ENCODE results near the gene KDM4F. TPM values are rescaled to one million over a fixed set of nuclear protein-coding genes. Genes with fewer than 3 reads are reported as not detected.
"Not testable (repeated sequence)": the region's sequence is repeated elsewhere in the genome, so short reads cannot be mapped to it uniquely, and the experiment has no call there.

The KDM4F gene
- polyA plus RNA-seq (2013, experiment 1 of 2): not detected
- not detected for polyA plus RNA-seq (2013, experiment 2 of 2)

DNA sequence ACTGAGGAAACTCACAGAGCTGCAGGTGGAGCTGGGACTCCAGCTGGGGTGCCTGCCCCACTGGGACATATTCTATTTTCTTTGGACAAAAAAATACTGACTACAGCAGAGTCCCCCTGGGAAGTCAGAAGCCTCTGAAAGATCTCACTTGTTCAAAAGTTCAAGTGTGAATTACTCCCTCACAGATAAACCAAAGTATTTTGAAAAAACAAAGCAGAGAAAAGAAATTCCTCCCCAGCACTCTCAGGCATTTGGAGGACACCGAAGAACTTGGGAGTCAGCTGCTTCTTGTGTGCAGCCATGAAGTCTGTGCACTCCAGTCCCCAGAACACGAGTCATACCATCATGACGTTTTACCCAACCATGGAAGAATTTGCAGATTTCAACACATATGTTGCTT, at the start of gene KDM4F:
Gene KDM4F, plus strand, starts transcription at position 301 of the 400 bp plus-strand sequence.
- not testable (repeated sequence) for DNase-seq (ENCODE audit: low spot score); H3K9ac ChIP-seq (ENCODE audit: low read depth, low read length, poor library complexity); H3K14ac ChIP-seq (ENCODE audit: low read length); H3K18ac ChIP-seq (ENCODE audit: low read length); H3K79me1 ChIP-seq (ENCODE audit: low read depth, low read length); H4K8ac ChIP-seq (ENCODE audit: low read depth, low read length); H2BK12ac ChIP-seq (ENCODE audit: low read length); H3K9me3 ChIP-seq (replicated peaks in 1 of 2; ENCODE audit: control insufficient read depth in 2 of 2, insufficient read depth in 1 of 2, low read depth in 1 of 2, low read length in 2 of 2); H2BK5ac ChIP-seq (ENCODE audit: low read length); H3K4me1 ChIP-seq (ENCODE audit: control insufficient read depth in 2 of 2, insufficient read depth in 1 of 2, low read depth in 1 of 2, low read length in 2 of 2); H2AK5ac ChIP-seq (ENCODE audit: low read depth, low read length); H2BK15ac ChIP-seq (ENCODE audit: low read length); H2AFZ ChIP-seq (ENCODE audit: low read length); H3K36me3 ChIP-seq (replicated peaks in 1 of 2; ENCODE audit: control insufficient read depth in 2 of 2, insufficient read depth in 2 of 2, low read length in 2 of 2); H3K27ac ChIP-seq (replicated peaks; ENCODE audit: low read length); H4K91ac ChIP-seq (ENCODE audit: low read depth, low read length, poor library complexity); H2BK120ac ChIP-seq (ENCODE audit: low read depth, low read length); H3K4me2 ChIP-seq (ENCODE audit: insufficient read depth, low read length, poor library complexity, severe bottlenecking); H3K23ac ChIP-seq (ENCODE audit: low read depth, low read length, poor library complexity); H3K4ac ChIP-seq (ENCODE audit: low read length)
- Histone ChIP-seq H3K4me3 (ENCODE audit: low read length in 2 of 2) (peak within 1 kb of the TSS in 1 of 2 donors; percentile 32), H3K27me3 (ENCODE audit: control insufficient read depth in 3 of 3, insufficient read depth in 3 of 3, low read depth in 1 of 3, low read length in 3 of 3) (peaks cover 0 to 22% (median 0%) of the 10 kb centered on the region in 3 experiments)
- whole genome bisulfite sequencing, 2 donors (ENCODE audit: extremely low coverage in 2 of 2, insufficient read length in 2 of 2, insufficient replicate concordance in 1 of 2): no CpG with 5 or more reads among the region's 3 CpGs

DNA sequence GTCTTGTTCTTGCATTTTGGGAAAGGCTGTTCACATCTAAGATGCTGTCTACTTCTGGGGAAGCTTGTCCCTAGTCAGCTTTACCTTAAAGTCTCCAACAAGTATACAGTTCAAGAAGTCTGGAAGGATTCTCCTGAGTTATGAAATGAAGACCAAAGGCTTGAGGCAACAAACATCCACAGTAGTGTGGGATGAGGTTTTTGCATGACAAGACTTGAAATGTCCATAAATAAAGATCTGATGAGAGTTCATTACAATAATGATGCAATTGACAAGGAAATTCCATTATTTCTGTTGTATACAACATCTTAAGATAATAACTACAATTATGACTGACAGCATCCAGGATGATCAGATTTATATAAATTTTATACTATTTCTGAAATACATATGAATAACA, 45.5 kb upstream of the KDM4F start:
- no peak overlapping the region for H3K4ac ChIP-seq (ENCODE audit: low read length)
- H2AK5ac ChIP-seq (ENCODE audit: low read depth, low read length): no peak overlapping the region
- H3K4me3 ChIP-seq (ENCODE audit: low read length in 2 of 2): no peak overlapping the region
- H2BK120ac ChIP-seq (ENCODE audit: low read depth, low read length): no peak overlapping the region
- no peak overlapping the region for H2BK15ac ChIP-seq (ENCODE audit: low read length)
- H2AFZ ChIP-seq (ENCODE audit: low read length): no peak overlapping the region
- no peak overlapping the region for H3K23ac ChIP-seq (ENCODE audit: low read depth, low read length, poor library complexity)
- no peak overlapping the region for H2BK5ac ChIP-seq (ENCODE audit: low read length)
- H3K18ac ChIP-seq (ENCODE audit: low read length): no peak overlapping the region
- no peak for DNase-seq (ENCODE audit: low spot score)
- H3K14ac ChIP-seq (ENCODE audit: low read length): no peak overlapping the region
- no peaks in the 10 kb centered on the region for H3K4me1 ChIP-seq (ENCODE audit: control insufficient read depth in 2 of 2, insufficient read depth in 1 of 2, low read depth in 1 of 2, low read length in 2 of 2)
- H3K4me2 ChIP-seq (ENCODE audit: insufficient read depth, low read length, poor library complexity, severe bottlenecking): no peak overlapping the region
- H3K79me1 ChIP-seq (ENCODE audit: low read depth, low read length): no peaks in the 10 kb centered on the region
- H4K8ac ChIP-seq (ENCODE audit: low read depth, low read length): no peak overlapping the region
- no peak overlapping the region for H3K27ac ChIP-seq (replicated peaks; ENCODE audit: low read length)
- peaks cover 1 to 8% of the 10 kb centered on the region in 2 donors for H3K36me3 ChIP-seq (replicated peaks in 1 of 2; ENCODE audit: control insufficient read depth in 2 of 2, insufficient read depth in 2 of 2, low read length in 2 of 2)
- H3K27me3 ChIP-seq (ENCODE audit: control insufficient read depth in 3 of 3, insufficient read depth in 3 of 3, low read depth in 1 of 3, low read length in 3 of 3): peaks cover 0 to 4% (median 0%) of the 10 kb centered on the region in 3 experiments
- no peak overlapping the region for H3K9ac ChIP-seq (ENCODE audit: low read depth, low read length, poor library complexity)
- no peak overlapping the region for H4K91ac ChIP-seq (ENCODE audit: low read depth, low read length, poor library complexity)
- no peaks in the 10 kb centered on the region for H3K9me3 ChIP-seq (replicated peaks in 1 of 2; ENCODE audit: control insufficient read depth in 2 of 2, insufficient read depth in 1 of 2, low read depth in 1 of 2, low read length in 2 of 2)
- H2BK12ac ChIP-seq (ENCODE audit: low read length): no peak overlapping the region

DNA sequence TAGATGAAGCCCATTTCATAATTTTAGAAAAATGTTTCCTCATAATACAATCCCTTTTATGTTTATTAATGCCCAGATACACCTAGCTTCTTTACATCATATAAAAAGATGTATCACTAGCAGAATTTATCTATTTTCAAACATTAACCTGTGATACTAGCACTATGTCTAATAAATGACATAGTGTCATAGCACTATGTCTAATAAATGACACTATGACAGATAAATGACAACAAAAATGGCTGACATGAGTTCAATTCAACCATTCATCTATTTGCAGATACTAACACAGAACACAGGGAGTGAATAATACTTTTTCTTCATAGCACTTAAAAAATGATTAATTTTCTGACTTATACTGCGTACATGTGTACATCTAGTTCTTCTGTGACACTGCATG, 43.6 kb upstream of the KDM4F start:
- Histone ChIP-seq H3K79me1 (ENCODE audit: low read depth, low read length) (no peaks in the 10 kb centered on the region), H3K27me3 (ENCODE audit: control insufficient read depth in 3 of 3, insufficient read depth in 3 of 3, low read depth in 1 of 3, low read length in 3 of 3) (peaks cover 0 to 4% (median 0%) of the 10 kb centered on the region in 3 experiments), H2BK120ac (ENCODE audit: low read depth, low read length) (no peak overlapping the region), H3K27ac (replicated peaks; ENCODE audit: low read length) (no peak overlapping the region), H3K9me3 (replicated peaks in 1 of 2; ENCODE audit: control insufficient read depth in 2 of 2, insufficient read depth in 1 of 2, low read depth in 1 of 2, low read length in 2 of 2) (no peaks in the 10 kb centered on the region), H2BK5ac (ENCODE audit: low read length) (no peak overlapping the region), H4K8ac (ENCODE audit: low read depth, low read length) (no peak overlapping the region), H4K91ac (ENCODE audit: low read depth, low read length, poor library complexity) (no peak overlapping the region), H2BK12ac (ENCODE audit: low read length) (no peak overlapping the region), H3K18ac (ENCODE audit: low read length) (no peak overlapping the region), H2AFZ (ENCODE audit: low read length) (no peak overlapping the region), H3K14ac (ENCODE audit: low read length) (no peak overlapping the region), H2AK5ac (ENCODE audit: low read depth, low read length) (no peak overlapping the region), H3K4me1 (ENCODE audit: control insufficient read depth in 2 of 2, insufficient read depth in 1 of 2, low read depth in 1 of 2, low read length in 2 of 2) (no peaks in the 10 kb centered on the region), H3K23ac (ENCODE audit: low read depth, low read length, poor library complexity) (no peak overlapping the region), H2BK15ac (ENCODE audit: low read length) (no peak overlapping the region), H3K4me3 (ENCODE audit: low read length in 2 of 2) (no peak overlapping the region), H3K4ac (ENCODE audit: low read length) (no peak overlapping the region), H3K4me2 (ENCODE audit: insufficient read depth, low read length, poor library complexity, severe bottlenecking) (no peak overlapping the region), H3K36me3 (replicated peaks in 1 of 2; ENCODE audit: control insufficient read depth in 2 of 2, insufficient read depth in 2 of 2, low read length in 2 of 2) (no peaks in the 10 kb centered on the region), H3K9ac (ENCODE audit: low read depth, low read length, poor library complexity) (no peak overlapping the region)
- no peak for DNase-seq (ENCODE audit: low spot score)
- no CpG with 5 or more reads among the region's 1 CpG for WGBS, 2 donors (ENCODE audit: extremely low coverage in 2 of 2, insufficient read length in 2 of 2, insufficient replicate concordance in 1 of 2)

DNA sequence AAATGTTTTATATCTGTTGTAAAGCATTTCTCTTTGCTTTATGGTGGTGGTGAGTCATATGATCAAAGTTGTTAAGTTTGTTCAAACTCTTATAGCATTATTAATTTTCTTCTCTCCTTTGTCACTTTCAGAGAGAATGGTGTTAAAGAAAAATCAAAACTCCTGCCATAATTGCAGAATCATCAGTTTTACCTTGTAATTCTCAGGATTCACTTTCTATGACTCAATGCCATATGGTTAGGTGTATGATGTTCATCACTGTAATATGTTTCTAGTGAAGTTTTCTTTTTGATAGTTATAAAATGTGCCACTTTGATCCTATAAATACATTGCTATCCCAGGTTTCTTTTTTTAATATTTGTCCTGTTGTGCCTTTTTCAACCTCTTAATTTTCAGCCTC, 37.8 kb upstream of the KDM4F start:
- H3K9ac ChIP-seq (ENCODE audit: low read depth, low read length, poor library complexity): no peak overlapping the region
- H3K79me1 ChIP-seq (ENCODE audit: low read depth, low read length): no peaks in the 10 kb centered on the region
- H3K4me3 ChIP-seq (ENCODE audit: low read length in 2 of 2): no peak overlapping the region

More for the DNA sequence above, 37.8 kb upstream of the KDM4F start:
- Histone ChIP-seq H3K27ac (replicated peaks; ENCODE audit: low read length) (no peak overlapping the region), H2BK12ac (ENCODE audit: low read length) (no peak overlapping the region), H2AFZ (ENCODE audit: low read length) (no peak overlapping the region), H3K14ac (ENCODE audit: low read length) (no peak overlapping the region), H3K23ac (ENCODE audit: low read depth, low read length, poor library complexity) (no peak overlapping the region), H3K4me2 (ENCODE audit: insufficient read depth, low read length, poor library complexity, severe bottlenecking) (no peak overlapping the region), H3K36me3 (replicated peaks in 1 of 2; ENCODE audit: control insufficient read depth in 2 of 2, insufficient read depth in 2 of 2, low read length in 2 of 2) (no peaks in the 10 kb centered on the region), H3K4me1 (ENCODE audit: control insufficient read depth in 2 of 2, insufficient read depth in 1 of 2, low read depth in 1 of 2, low read length in 2 of 2) (no peaks in the 10 kb centered on the region), H3K18ac (ENCODE audit: low read length) (no peak overlapping the region), H4K91ac (ENCODE audit: low read depth, low read length, poor library complexity) (no peak overlapping the region), H2BK5ac (ENCODE audit: low read length) (no peak overlapping the region), H2AK5ac (ENCODE audit: low read depth, low read length) (no peak overlapping the region), H3K27me3 (ENCODE audit: control insufficient read depth in 3 of 3, insufficient read depth in 3 of 3, low read depth in 1 of 3, low read length in 3 of 3) (peaks cover 0 to 6% (median 0%) of the 10 kb centered on the region in 3 experiments), H2BK15ac (ENCODE audit: low read length) (no peak overlapping the region), H3K9me3 (replicated peaks in 1 of 2; ENCODE audit: control insufficient read depth in 2 of 2, insufficient read depth in 1 of 2, low read depth in 1 of 2, low read length in 2 of 2) (no peaks in the 10 kb centered on the region), H2BK120ac (ENCODE audit: low read depth, low read length) (no peak overlapping the region), H4K8ac (ENCODE audit: low read depth, low read length) (no peak overlapping the region), H3K4ac (ENCODE audit: low read length) (no peak overlapping the region)
- no peak for DNase-seq (ENCODE audit: low spot score)
